CD14-positive monocyte (primary cell): Measurements from ENCODE around the gene CMSS1. TPM values are rescaled to one million over a fixed set of nuclear protein-coding genes. Genes with fewer than 3 reads are reported as not detected.

Source experiments
- DNase-seq, 3 donors: peaks; one replicate each; pipeline ENCODE4 v3.0.0-alpha.2; 2011 to 2022
- H2AFZ ChIP-seq: 2 replicates; pipeline ENCODE4 v1.6.0; 2012; ENCODE audit warnings: mild to moderate bottlenecking, low read depth, low read length, inconsistent platforms; ENCODE audit not compliant: insufficient read depth, poor library complexity, severe bottlenecking
- H3K27ac ChIP-seq, 2 donors: 1 replicate in 1 of 2; 2 replicates in 1 of 2; pipeline ENCODE4 v1.5.1; 2012 to 2013; ENCODE audit warnings: low read length in 2 of 2, control low read depth in 1 of 2, inconsistent platforms in 1 of 2, low read depth in 1 of 2, mild to moderate bottlenecking in 1 of 2
- H3K27me3 ChIP-seq, 2 donors: one replicate each; pipeline versions ENCODE4 v1.6.0 to v1.6.1; 2011 to 2013; ENCODE audit warnings: low read length in 2 of 2; ENCODE audit not compliant: control insufficient read depth in 2 of 2, insufficient read depth in 2 of 2
- H3K36me3 ChIP-seq, 2 donors: replicated peaks in 1 of 2; 1 replicate in 1 of 2; 2 replicates in 1 of 2; pipeline versions ENCODE4 v1.5.1 to v1.6.1; 2012 to 2013; ENCODE audit warnings: low read length in 2 of 2, control low read depth in 1 of 2, inconsistent platforms in 1 of 2, mild to moderate bottlenecking in 1 of 2; ENCODE audit not compliant: insufficient read depth in 2 of 2, control insufficient read depth in 1 of 2
- H3K4me1 ChIP-seq, 2 donors: 1 replicate in 1 of 2; 2 replicates in 1 of 2; pipeline versions ENCODE4 v1.5.1 to v1.6.1; 2012 to 2013; ENCODE audit warnings: low read length in 2 of 2, control low read depth in 1 of 2, inconsistent platforms in 1 of 2, mild to moderate bottlenecking in 1 of 2, moderate library complexity in 1 of 2; ENCODE audit not compliant: insufficient read depth in 2 of 2, control insufficient read depth in 1 of 2
- H3K4me2 ChIP-seq: replicated peaks from 2 replicates; pipeline ENCODE3; 2012; ENCODE audit warnings: low read length, moderate library complexity, mild to moderate bottlenecking; ENCODE audit not compliant: poor library complexity, severe bottlenecking; ENCODE audit errors: extremely low read depth
- H3K4me3 ChIP-seq, 3 experiments: fragments of 200-600 bp in 1 of 3; sonication (generic) in 1 of 3; replicated peaks in 1 of 3; 1 replicate in 2 of 3; 2 replicates in 1 of 3; pipeline ENCODE4 v1.5.1; 2011 to 2013; ENCODE audit warnings: low read length in 3 of 3, mild to moderate bottlenecking in 3 of 3, control low read depth in 2 of 3, low read depth in 2 of 3, inconsistent platforms in 1 of 3, moderate library complexity in 1 of 3
- H3K79me2 ChIP-seq: 2 replicates; pipeline ENCODE4 v1.6.0; 2012; ENCODE audit warnings: mild to moderate bottlenecking, control low read depth, inconsistent platforms, low read length, moderate library complexity; ENCODE audit not compliant: insufficient read depth
- H3K9ac ChIP-seq: 2 replicates; pipeline ENCODE4 v1.6.0; 2017; ENCODE audit warnings: low read length, mild to moderate bottlenecking; ENCODE audit not compliant: insufficient read depth, poor library complexity, severe bottlenecking
- H3K9me3 ChIP-seq, 2 donors: replicated peaks in 1 of 2; 1 replicate in 1 of 2; 2 replicates in 1 of 2; pipeline versions ENCODE4 v1.5.1 to v1.6.1; 2012 to 2013; ENCODE audit warnings: low read length in 2 of 2, control low read depth in 1 of 2; ENCODE audit not compliant: control insufficient read depth in 1 of 2, insufficient read depth in 1 of 2
- H4K20me1 ChIP-seq: 2 replicates; pipeline ENCODE4 v1.6.0; 2012; ENCODE audit warnings: mild to moderate bottlenecking, low read length, control low read depth, moderate library complexity; ENCODE audit not compliant: insufficient read depth
- H3K27ac Mint-ChIP-seq, 7 donors: one replicate each; pipeline ENCODE4 v1.8.0; 2020; ENCODE audit warnings: mild to moderate bottlenecking in 7 of 7, mixed read lengths in 7 of 7, moderate library complexity in 6 of 7, inconsistent platforms in 2 of 7
- H3K27me3 Mint-ChIP-seq, 3 donors: one replicate each; pipeline ENCODE4 v1.8.0; 2021 to 2022; ENCODE audit warnings: low read depth in 3 of 3, mild to moderate bottlenecking in 3 of 3, mixed read lengths in 3 of 3, moderate library complexity in 3 of 3, inconsistent platforms in 1 of 3
- H3K36me3 Mint-ChIP-seq, 2 donors: one replicate each; pipeline ENCODE4 v1.8.0; 2020; ENCODE audit warnings: mixed read lengths in 2 of 2, inconsistent platforms in 1 of 2, mild to moderate bottlenecking in 1 of 2
- H3K4me1 Mint-ChIP-seq: one replicate; pipeline ENCODE4 v1.8.0; 2020; ENCODE audit warnings: mild to moderate bottlenecking, mixed read lengths
- H3K4me3 Mint-ChIP-seq, 2 donors: one replicate each; pipeline ENCODE4 v1.8.0; 2020; ENCODE audit warnings: mild to moderate bottlenecking in 2 of 2, mixed read lengths in 2 of 2, moderate library complexity in 1 of 2
- H3K9me3 Mint-ChIP-seq, 7 donors: one replicate each; pipeline ENCODE4 v1.8.0; 2020 to 2022; ENCODE audit warnings: mixed read lengths in 7 of 7, mild to moderate bottlenecking in 6 of 7, moderate library complexity in 6 of 7, inconsistent platforms in 2 of 7
- CTCF ChIP-seq: fragments of 200-600 bp; IDR thresholded peaks from one replicate; pipeline ENCODE4 v1.8.0; 2022; ENCODE audit warnings: antibody characterized with exemption, mild to moderate bottlenecking
- WGBS: methylation state at CpG from one replicate; pipeline ENCODE4 v1.1.5; 2013; ENCODE audit warnings: missing lambda C conversion rate; ENCODE audit not compliant: insufficient coverage; 5-methylcytosine and 5-hydroxymethylcytosine counted together
- intact Hi-C, 2 donors: fragments of 100-400 bp; cut with micrococcal nuclease; formaldehyde crosslinking; loops; one replicate each; pipeline versions ENCODE4 v1.15.0 to v1.15.1; 2023
- polyA plus RNA-seq, 3 donors: library from polyadenylated mRNA; depleted of rRNA in 1 of 3; unstranded in 2 of 3; stranded (reverse) in 1 of 3; fragments of 300-500 nt in 2 of 3; fragments of >200 nt in 1 of 3; fragmentation: Illumina TruSeq in 2 of 3; gene quantifications; 1 replicate in 2 of 3; 2 replicates in 1 of 3; pipeline ENCODE4 v1.2.3, GENCODE V29; 2012 to 2021

Gene CMSS1
- polyA plus RNA-seq, 3 donors = 1.1 to 3.6 (median 2.2) TPM

GRCh38 chr3:99934975-99935797 is 117.5 kb downstream of the CMSS1 start:
- H3K4me1 ChIP-seq = no peaks in the 10 kb centered on the region
- no peak overlapping the region for H3K4me3 ChIP-seq
- Mint-ChIP-seq H3K4me3 (no peak overlapping the region), H3K27me3 (no peaks in the 10 kb centered on the region), H3K9me3 (no peaks in the 10 kb centered on the region), H3K36me3 (no peaks in the 10 kb centered on the region), H3K27ac (no peak overlapping the region), H3K4me1 (no peaks in the 10 kb centered on the region)
- H3K27me3 ChIP-seq = no peaks in the 10 kb centered on the region
- no peak overlapping the region for H2AFZ ChIP-seq
- intact Hi-C loops = no loop called here
- DNase-seq = no peak
- H4K20me1 ChIP-seq = no peaks in the 10 kb centered on the region
- H3K27ac ChIP-seq = no peak overlapping the region
- H3K9ac ChIP-seq = no peak overlapping the region
- no peak overlapping the region for H3K4me2 ChIP-seq
- H3K36me3 ChIP-seq = no peaks in the 10 kb centered on the region
- no peak for TF ChIP-seq CTCF
- WGBS = 94% methylated on average over 2 of the region's 4 CpGs
- H3K79me2 ChIP-seq = no peaks in the 10 kb centered on the region
- no peaks in the 10 kb centered on the region for H3K9me3 ChIP-seq

- no peaks in the 10 kb centered on the region for H3K9me3 Mint-ChIP-seq
- no peaks in the 10 kb centered on the region for H3K36me3 Mint-ChIP-seq
- Histone ChIP-seq H3K9me3 (no peaks in the 10 kb centered on the region), H2AFZ (no peak overlapping the region), H3K27ac (no peak overlapping the region), H3K79me2 (no peaks in the 10 kb centered on the region), H3K9ac (no peak overlapping the region), H3K4me2 (no peak overlapping the region), H3K27me3 (no peaks in the 10 kb centered on the region), H4K20me1 (no peaks in the 10 kb centered on the region), H3K4me3 (no peak overlapping the region), H3K4me1 (no peaks in the 10 kb centered on the region), H3K36me3 (no peaks in the 10 kb centered on the region)
- intact Hi-C loops = no loop called here
- H3K4me1 Mint-ChIP-seq = no peaks in the 10 kb centered on the region
- H3K27ac Mint-ChIP-seq = no peak overlapping the region
- TF ChIP-seq CTCF = no peak
- WGBS = no CpG with 5 or more reads among the region's 3 CpGs
- no peak overlapping the region for H3K4me3 Mint-ChIP-seq
- DNase-seq = no peak
- H3K27me3 Mint-ChIP-seq = no peaks in the 10 kb centered on the region
Observed at GRCh38 chr3:99938270-99938911, 120.7 kb downstream of the CMSS1 start.
